ENCODE measurements around the gene C10orf67. TPM values are rescaled to one million over a fixed set of nuclear protein-coding genes. Genes with fewer than 3 reads are reported as not detected.
A peak's percentile ranks its signal among the peaks of the same experiment; 100 is the strongest.

C10orf67 gene
- total and polyA plus RNA-seq, 2 of the 8 experiments (the other 6 are each of a cell fraction or from before 2014, with no cell fraction given) = 0.05 to 0.11 TPM

GRCh38 chr10:23280419-23281043 is 64.1 kb downstream of the C10orf67 start (continued):
- TF ChIP-seq TBP (IDR thresholded peaks at IDR 0.05; ENCODE audit: low read depth, low read length) (no peak), CTCF (IDR thresholded peaks at IDR 0.05; ENCODE audit: control extremely low read depth in 1 of 3, insufficient read depth in 1 of 3, low read depth in 1 of 3, low read length in 3 of 3) (no peak), ASH2L (IDR thresholded peaks at IDR 0.05; ENCODE audit: low read length) (peak; percentile 88), GABPA (IDR thresholded peaks at IDR 0.05; ENCODE audit: borderline replicate concordance, insufficient read depth, low read length) (no peak), EZH2 (IDR thresholded peaks at IDR 0.05; ENCODE audit: low read depth, low read length, severe bottlenecking) (no peak), SRF (IDR thresholded peaks at IDR 0.05; ENCODE audit: low read depth, low read length) (no peak)
- TF ChIP-seq, protein P1, sequence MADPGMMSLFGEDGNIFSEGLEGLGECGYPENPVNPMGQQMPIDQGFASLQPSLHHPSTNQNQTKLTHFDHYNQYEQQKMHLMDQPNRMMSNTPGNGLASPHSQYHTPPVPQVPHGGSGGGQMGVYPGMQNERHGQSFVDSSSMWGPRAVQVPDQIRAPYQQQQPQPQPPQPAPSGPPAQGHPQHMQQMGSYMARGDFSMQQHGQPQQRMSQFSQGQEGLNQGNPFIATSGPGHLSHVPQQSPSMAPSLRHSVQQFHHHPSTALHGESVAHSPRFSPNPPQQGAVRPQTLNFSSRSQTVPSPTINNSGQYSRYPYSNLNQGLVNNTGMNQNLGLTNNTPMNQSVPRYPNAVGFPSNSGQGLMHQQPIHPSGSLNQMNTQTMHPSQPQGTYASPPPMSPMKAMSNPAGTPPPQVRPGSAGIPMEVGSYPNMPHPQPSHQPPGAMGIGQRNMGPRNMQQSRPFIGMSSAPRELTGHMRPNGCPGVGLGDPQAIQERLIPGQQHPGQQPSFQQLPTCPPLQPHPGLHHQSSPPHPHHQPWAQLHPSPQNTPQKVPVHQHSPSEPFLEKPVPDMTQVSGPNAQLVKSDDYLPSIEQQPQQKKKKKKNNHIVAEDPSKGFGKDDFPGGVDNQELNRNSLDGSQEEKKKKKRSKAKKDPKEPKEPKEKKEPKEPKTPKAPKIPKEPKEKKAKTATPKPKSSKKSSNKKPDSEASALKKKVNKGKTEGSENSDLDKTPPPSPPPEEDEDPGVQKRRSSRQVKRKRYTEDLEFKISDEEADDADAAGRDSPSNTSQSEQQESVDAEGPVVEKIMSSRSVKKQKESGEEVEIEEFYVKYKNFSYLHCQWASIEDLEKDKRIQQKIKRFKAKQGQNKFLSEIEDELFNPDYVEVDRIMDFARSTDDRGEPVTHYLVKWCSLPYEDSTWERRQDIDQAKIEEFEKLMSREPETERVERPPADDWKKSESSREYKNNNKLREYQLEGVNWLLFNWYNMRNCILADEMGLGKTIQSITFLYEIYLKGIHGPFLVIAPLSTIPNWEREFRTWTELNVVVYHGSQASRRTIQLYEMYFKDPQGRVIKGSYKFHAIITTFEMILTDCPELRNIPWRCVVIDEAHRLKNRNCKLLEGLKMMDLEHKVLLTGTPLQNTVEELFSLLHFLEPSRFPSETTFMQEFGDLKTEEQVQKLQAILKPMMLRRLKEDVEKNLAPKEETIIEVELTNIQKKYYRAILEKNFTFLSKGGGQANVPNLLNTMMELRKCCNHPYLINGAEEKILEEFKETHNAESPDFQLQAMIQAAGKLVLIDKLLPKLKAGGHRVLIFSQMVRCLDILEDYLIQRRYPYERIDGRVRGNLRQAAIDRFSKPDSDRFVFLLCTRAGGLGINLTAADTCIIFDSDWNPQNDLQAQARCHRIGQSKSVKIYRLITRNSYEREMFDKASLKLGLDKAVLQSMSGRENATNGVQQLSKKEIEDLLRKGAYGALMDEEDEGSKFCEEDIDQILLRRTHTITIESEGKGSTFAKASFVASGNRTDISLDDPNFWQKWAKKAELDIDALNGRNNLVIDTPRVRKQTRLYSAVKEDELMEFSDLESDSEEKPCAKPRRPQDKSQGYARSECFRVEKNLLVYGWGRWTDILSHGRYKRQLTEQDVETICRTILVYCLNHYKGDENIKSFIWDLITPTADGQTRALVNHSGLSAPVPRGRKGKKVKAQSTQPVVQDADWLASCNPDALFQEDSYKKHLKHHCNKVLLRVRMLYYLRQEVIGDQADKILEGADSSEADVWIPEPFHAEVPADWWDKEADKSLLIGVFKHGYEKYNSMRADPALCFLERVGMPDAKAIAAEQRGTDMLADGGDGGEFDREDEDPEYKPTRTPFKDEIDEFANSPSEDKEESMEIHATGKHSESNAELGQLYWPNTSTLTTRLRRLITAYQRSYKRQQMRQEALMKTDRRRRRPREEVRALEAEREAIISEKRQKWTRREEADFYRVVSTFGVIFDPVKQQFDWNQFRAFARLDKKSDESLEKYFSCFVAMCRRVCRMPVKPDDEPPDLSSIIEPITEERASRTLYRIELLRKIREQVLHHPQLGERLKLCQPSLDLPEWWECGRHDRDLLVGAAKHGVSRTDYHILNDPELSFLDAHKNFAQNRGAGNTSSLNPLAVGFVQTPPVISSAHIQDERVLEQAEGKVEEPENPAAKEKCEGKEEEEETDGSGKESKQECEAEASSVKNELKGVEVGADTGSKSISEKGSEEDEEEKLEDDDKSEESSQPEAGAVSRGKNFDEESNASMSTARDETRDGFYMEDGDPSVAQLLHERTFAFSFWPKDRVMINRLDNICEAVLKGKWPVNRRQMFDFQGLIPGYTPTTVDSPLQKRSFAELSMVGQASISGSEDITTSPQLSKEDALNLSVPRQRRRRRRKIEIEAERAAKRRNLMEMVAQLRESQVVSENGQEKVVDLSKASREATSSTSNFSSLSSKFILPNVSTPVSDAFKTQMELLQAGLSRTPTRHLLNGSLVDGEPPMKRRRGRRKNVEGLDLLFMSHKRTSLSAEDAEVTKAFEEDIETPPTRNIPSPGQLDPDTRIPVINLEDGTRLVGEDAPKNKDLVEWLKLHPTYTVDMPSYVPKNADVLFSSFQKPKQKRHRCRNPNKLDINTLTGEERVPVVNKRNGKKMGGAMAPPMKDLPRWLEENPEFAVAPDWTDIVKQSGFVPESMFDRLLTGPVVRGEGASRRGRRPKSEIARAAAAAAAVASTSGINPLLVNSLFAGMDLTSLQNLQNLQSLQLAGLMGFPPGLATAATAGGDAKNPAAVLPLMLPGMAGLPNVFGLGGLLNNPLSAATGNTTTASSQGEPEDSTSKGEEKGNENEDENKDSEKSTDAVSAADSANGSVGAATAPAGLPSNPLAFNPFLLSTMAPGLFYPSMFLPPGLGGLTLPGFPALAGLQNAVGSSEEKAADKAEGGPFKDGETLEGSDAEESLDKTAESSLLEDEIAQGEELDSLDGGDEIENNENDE (IDR thresholded peaks at IDR 0.05; ENCODE audit: insufficient replicate concordance, low read length) = peak; percentile 81

Data from H1 (cell line).